ENCODE results near the gene BTK.

Gene BTK

GRCh38 chrX:101362757-101363156, 23.2 kb downstream of the BTK start:
- H3K36me3 ChIP-seq, result no peaks in the 10 kb centered on the region
- no peak for DNase-seq
- no peak overlapping the region for H3K27ac ChIP-seq
- TF ChIP-seq CTCF (IDR thresholded peaks at IDR 0.05; ENCODE audit: low read depth, low read length), result no peak
- peaks cover 9% of the 10 kb centered on the region for H3K27me3 ChIP-seq (ENCODE audit: insufficient read depth, low read depth, severe bottlenecking)
- no peaks in the 10 kb centered on the region for H3K9me3 ChIP-seq (ENCODE audit: severe bottlenecking)
- no peak overlapping the region for H3K4me3 ChIP-seq (ENCODE audit: low read depth, low read length)

- H3K4me3 ChIP-seq (ENCODE audit: low read depth, low read length), result no peak overlapping the region
- peaks cover 11% of the 10 kb centered on the region for H3K27me3 ChIP-seq (ENCODE audit: insufficient read depth, low read depth, severe bottlenecking)
- no peaks in the 10 kb centered on the region for H3K36me3 ChIP-seq
- no peak for DNase-seq
- no peaks in the 10 kb centered on the region for H3K9me3 ChIP-seq (ENCODE audit: severe bottlenecking)
- H3K27ac ChIP-seq, result no peak overlapping the region
- no peak for TF ChIP-seq CTCF (IDR thresholded peaks at IDR 0.05; ENCODE audit: low read depth, low read length)
These were observed 23.9 kb downstream of the BTK start for GRCh38 chrX:101362116-101362515.

- H3K27ac ChIP-seq, result no peak overlapping the region
- H3K9me3 ChIP-seq (ENCODE audit: severe bottlenecking), result no peaks in the 10 kb centered on the region
- TF ChIP-seq CTCF (IDR thresholded peaks at IDR 0.05; ENCODE audit: low read depth, low read length), result no peak
- H3K4me3 ChIP-seq (ENCODE audit: low read depth, low read length), result no peak overlapping the region
- H3K36me3 ChIP-seq, result no peaks in the 10 kb centered on the region
- no peak for DNase-seq
- peaks cover 12% of the 10 kb centered on the region for H3K27me3 ChIP-seq (ENCODE audit: insufficient read depth, low read depth, severe bottlenecking)
These were observed 25.6 kb downstream of the BTK start for GRCh38 chrX:101360390-101360789.

GRCh38 chrX:101359966-101360365, 26.0 kb downstream of the BTK start:
- TF ChIP-seq CTCF (IDR thresholded peaks at IDR 0.05; ENCODE audit: low read depth, low read length), result no peak
- no peak overlapping the region for H3K27ac ChIP-seq

GRCh38 chrX:101357166-101357795, 28.7 kb downstream of the BTK start:
- Histone ChIP-seq H3K27ac (no peak overlapping the region), H3K9me3 (ENCODE audit: severe bottlenecking) (no peaks in the 10 kb centered on the region), H3K4me3 (ENCODE audit: low read depth, low read length) (no peak overlapping the region), H3K36me3 (no peaks in the 10 kb centered on the region), H3K27me3 (ENCODE audit: insufficient read depth, low read depth, severe bottlenecking) (peaks cover 12% of the 10 kb centered on the region)
- DNase-seq, result no peak
- 0 out of 2 replicates have a peak, but pooled peaks have one; percentile 26 for TF ChIP-seq CTCF (IDR thresholded peaks at IDR 0.05; ENCODE audit: low read depth, low read length)

More at GRCh38 chrX:101359966-101360365, 26.0 kb downstream of the BTK start:
- no peaks in the 10 kb centered on the region for H3K9me3 ChIP-seq (ENCODE audit: severe bottlenecking)
- no peak for DNase-seq
- H3K36me3 ChIP-seq, result no peaks in the 10 kb centered on the region
- H3K4me3 ChIP-seq (ENCODE audit: low read depth, low read length), result no peak overlapping the region
- peaks cover 12% of the 10 kb centered on the region for H3K27me3 ChIP-seq (ENCODE audit: insufficient read depth, low read depth, severe bottlenecking)

GRCh38 chrX:101349193-101349562, 36.8 kb downstream of the BTK start:
- no peaks in the 10 kb centered on the region for H3K9me3 ChIP-seq (ENCODE audit: severe bottlenecking)
- H3K27me3 ChIP-seq (ENCODE audit: insufficient read depth, low read depth, severe bottlenecking), result peaks cover 3% of the 10 kb centered on the region
- peak overlapping the region; percentile 59 for H3K4me3 ChIP-seq (ENCODE audit: low read depth, low read length)
- peak overlapping the region; percentile 91 for H3K27ac ChIP-seq
- H3K36me3 ChIP-seq, result peaks cover 3% of the 10 kb centered on the region; the same call in 1 of the 2 replicates
- no peak for DNase-seq
- no peak for TF ChIP-seq CTCF (IDR thresholded peaks at IDR 0.05; ENCODE audit: low read depth, low read length)
